GM19468 (cell line): ENCODE results near the gene NELL2.
"Not testable (repeated sequence)": the region's sequence is repeated elsewhere in the genome, so short reads cannot be mapped to it uniquely, and the experiment has no call there.

Experiments
- ATAC-seq: cut with Tn5 transposase; IDR thresholded peaks from one replicate; pipeline ENCODE4 v1.9.1; 2021; ENCODE audit warnings: mild to moderate bottlenecking, moderate library complexity, moderate number of reproducible peaks; ENCODE audit not compliant: unreplicated experiment; ENCODE audit errors: extremely low read depth

The NELL2 gene

DNA sequence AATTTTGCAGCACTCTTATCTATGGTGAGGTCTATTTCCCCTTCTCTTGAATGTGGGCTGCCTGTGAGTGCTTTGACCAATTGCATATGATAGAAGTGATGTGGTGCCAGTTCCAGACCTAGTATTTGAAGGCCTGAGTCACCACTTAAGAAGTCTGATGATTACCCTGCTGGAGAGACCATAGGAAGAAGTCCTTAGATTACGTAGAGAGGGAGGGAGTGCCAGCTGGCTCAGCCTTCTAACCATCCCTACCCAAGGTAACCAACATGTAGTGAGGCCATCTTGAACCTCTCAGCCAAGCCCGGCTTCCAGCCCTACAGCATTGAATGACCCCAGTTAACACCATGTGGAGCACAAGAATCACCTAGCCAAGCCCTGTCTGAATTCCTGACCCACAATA, 166.9 kb downstream of the NELL2 start:
- ATAC-seq: no peak

- ATAC-seq: no peak
Measured at GRCh38 chr12:44708218-44708617, 167.9 kb downstream of the NELL2 start.

GRCh38 chr12:44703182-44703910, 172.8 kb downstream of the NELL2 start:
- ATAC-seq: no peak

GRCh38 chr12:44697511-44697910, 178.6 kb downstream of the NELL2 start:
- no peak for ATAC-seq

- ATAC-seq: no peak
Measured at GRCh38 chr12:44696542-44696941, 179.6 kb downstream of the NELL2 start.

GRCh38 chr12:44694017-44694416, 182.1 kb downstream of the NELL2 start:
- no peak for ATAC-seq

- no peak for ATAC-seq
Measured at GRCh38 chr12:44689587-44689986, 186.5 kb downstream of the NELL2 start.

- ATAC-seq: not testable (repeated sequence)
Measured at GRCh38 chr12:44686821-44687432, 189.2 kb downstream of the NELL2 start.

- no peak for ATAC-seq
Measured at GRCh38 chr12:44677724-44678123, 198.4 kb downstream of the NELL2 start.

- ATAC-seq: no peak
Measured at GRCh38 chr12:44674875-44675274, 201.2 kb downstream of the NELL2 start.

GRCh38 chr12:44673811-44674210, 202.3 kb downstream of the NELL2 start:
- ATAC-seq: no peak

DNA sequence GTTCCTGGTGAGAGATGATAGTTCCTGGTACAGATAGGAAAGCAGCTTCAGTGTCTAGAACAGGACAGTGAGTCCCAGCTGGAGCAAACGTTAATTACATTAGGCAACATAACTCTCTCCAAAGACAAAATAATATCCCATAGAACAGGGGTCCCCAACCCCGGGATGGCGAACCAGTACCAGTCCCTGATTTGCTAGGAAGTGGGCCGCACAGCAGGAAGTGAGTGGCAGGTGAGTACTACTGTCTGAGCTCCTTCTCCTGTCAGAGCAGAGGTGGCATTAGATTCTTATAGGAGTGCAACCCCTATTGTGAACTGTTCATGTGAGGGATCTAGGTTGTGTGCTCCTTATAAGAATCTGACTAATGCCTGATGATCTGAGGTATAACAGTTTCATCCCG, 204.1 kb downstream of the NELL2 start:
- no peak for ATAC-seq

GRCh38 chr12:44668443-44668842, 207.7 kb downstream of the NELL2 start:
- ATAC-seq: no peak

- ATAC-seq: no peak
Measured at GRCh38 chr12:44667461-44667860, 208.7 kb downstream of the NELL2 start.

DNA sequence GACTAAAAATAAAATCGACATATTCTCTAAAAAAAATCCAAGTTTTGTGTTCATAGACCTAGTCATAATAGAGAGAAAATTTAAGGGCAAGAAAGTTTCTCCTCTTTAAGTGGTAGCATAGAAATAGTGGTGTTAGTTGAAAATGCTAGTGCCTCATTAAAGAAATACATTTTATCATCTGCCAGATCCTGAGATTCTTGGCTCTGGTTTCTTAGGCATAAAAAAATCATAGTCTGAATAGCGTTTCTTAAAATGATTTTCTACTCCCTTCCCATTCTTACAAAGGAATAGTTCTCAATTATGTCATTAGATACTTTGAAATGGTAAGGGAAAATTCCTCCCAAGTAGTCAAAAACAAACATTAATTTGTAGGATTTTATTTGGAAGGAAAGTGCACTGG, 212.8 kb downstream of the NELL2 start:
- no peak for ATAC-seq

GRCh38 chr12:44655846-44656245, 220.3 kb downstream of the NELL2 start:
- ATAC-seq: no peak

GRCh38 chr12:44654646-44655639, 221.2 kb downstream of the NELL2 start:
- ATAC-seq: no peak

DNA sequence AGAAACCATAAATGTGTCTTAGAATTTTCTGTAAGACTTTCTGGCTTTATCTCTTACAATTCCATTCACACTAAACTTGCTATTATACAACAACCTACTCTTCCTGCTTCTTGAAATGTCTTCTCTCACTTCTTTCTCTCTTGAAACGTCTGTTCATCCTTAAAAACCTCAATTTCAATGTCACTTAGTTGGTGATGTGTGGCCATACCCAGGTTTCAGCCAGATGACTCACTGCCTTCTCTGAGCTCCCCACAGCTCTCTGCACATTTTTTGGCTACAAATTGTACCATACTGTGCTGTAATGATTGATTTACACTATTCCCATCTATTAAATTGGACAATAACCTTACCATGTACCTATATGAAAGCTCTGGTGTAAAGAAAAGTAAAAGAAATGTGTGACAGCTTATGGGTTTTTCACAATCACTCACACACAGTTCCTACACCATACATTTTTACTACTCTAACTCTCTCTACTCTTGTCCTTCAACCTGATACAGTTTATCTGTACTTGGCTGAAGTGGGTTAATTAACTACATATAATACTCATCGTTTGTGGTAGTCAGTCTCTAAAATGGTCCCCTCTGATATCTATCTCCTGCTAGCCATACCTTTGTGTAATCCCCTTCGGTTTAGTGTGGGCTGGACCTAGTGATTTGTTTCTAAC, 222.1 kb downstream of the NELL2 start:
- no peak for ATAC-seq

DNA sequence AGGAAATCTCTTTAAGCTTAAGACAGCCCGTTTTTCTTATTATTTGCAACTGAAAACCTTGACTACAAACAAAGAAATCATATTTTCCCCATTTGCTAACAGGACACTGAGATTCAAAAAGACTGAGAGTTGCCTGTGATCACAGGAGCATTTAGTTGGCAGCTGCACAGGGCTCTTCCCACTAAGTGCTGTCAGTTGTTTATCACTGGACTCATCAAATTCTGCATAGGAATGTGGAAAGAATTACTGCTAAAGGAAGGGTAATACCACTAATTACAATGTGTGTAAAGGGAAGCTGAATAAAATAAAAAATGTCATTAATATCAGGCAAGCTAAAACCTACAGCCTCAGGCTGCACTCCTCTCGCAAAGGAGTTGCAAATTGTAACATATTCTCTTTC, 226.4 kb downstream of the NELL2 start:
- ATAC-seq: no peak

GRCh38 chr12:44647917-44648690, 228.0 kb downstream of the NELL2 start:
- no peak for ATAC-seq
